K562 (cell line): ENCODE data around the gene DAPP1. TPM values are rescaled to one million over a fixed set of nuclear protein-coding genes. Genes with fewer than 3 reads are reported as not detected.
A peak's percentile ranks its signal among the peaks of the same experiment; 100 is the strongest.

Source experiments
- CBFB ChIP-seq: sonication (generic); formaldehyde crosslinking; IDR thresholded peaks from 2 replicates; pipeline ENCODE4 v1.4.0; 2020; ENCODE audit warnings: mild to moderate bottlenecking, missing genetic modification reagents
- CTCF ChIP-seq, 3 experiments: IDR thresholded peaks in 2 of 3; conservative IDR thresholded peaks in 1 of 3; 2 replicates each; pipeline ENCODE4 v1.5.1; 2011 to 2012; ENCODE audit warnings: low read length in 3 of 3, mild to moderate bottlenecking in 3 of 3, control low read depth in 2 of 3, improper control_type of control experiment in 1 of 3, inconsistent platforms in 1 of 3, low read depth in 1 of 3, mixed read lengths in 1 of 3, moderate library complexity in 1 of 3; ENCODE audit not compliant: insufficient read depth in 2 of 3
- E4F1 ChIP-seq: fragments of 250-450 bp; sonication (Bioruptor Pico); IDR thresholded peaks from 2 replicates; pipeline ENCODE4 v1.5.0; 2021; ENCODE audit warnings: mild to moderate bottlenecking, borderline replicate concordance
- EGR1 ChIP-seq: fragments of 450-650 bp; conservative IDR thresholded peaks from 2 replicates; pipeline ENCODE4 v1.6.1; 2017; ENCODE audit warnings: mild to moderate bottlenecking
- GTF2F1 ChIP-seq: IDR thresholded peaks from 2 replicates; pipeline ENCODE4 v1.6.1; 2011; ENCODE audit warnings: low read depth, low read length, improper control_type of control experiment
- HOMEZ ChIP-seq: fragments of 250-450 bp; sonication (Bioruptor Pico); IDR thresholded peaks from 2 replicates; pipeline ENCODE4 v1.4.0; 2020; ENCODE audit warnings: mild to moderate bottlenecking, moderate library complexity
- ID3 ChIP-seq, 2 experiments: fragments of 250-450 bp in 1 of 2; fragments of 450-650 bp in 1 of 2; sonication (Bioruptor Pico) in 1 of 2; IDR thresholded peaks; 2 replicates each; pipeline versions ENCODE4 v1.6.1 to v1.8.0; 2016 to 2021; ENCODE audit warnings: mild to moderate bottlenecking in 2 of 2, moderate library complexity in 2 of 2, missing compliant biosample characterization in 1 of 2, missing genetic modification characterization in 1 of 2
- JUND ChIP-seq, 2 experiments: IDR thresholded peaks; 2 replicates in 1 of 2; 3 replicates in 1 of 2; pipeline ENCODE4 v1.6.1; 2011; ENCODE audit warnings: borderline replicate concordance in 2 of 2, low read depth in 2 of 2, low read length in 2 of 2, improper control_type of control experiment in 1 of 2, missing biosample characterization in 1 of 2, missing genetic modification characterization in 1 of 2, missing genetic modification reagents in 1 of 2
- NR2C1 ChIP-seq, 2 experiments: fragments of 450-650 bp; IDR thresholded peaks; 2 replicates each; pipeline ENCODE4 v1.6.1; 2017; ENCODE audit warnings: mild to moderate bottlenecking in 2 of 2, antibody characterized with exemption in 1 of 2, inconsistent platforms in 1 of 2, missing compliant biosample characterization in 1 of 2, missing genetic modification characterization in 1 of 2
- RHOXF2B ChIP-seq: fragments of 250-450 bp; sonication (Bioruptor Pico); conservative IDR thresholded peaks from 2 replicates; pipeline ENCODE4 v1.5.1; 2021
- SIRT6 ChIP-seq: IDR thresholded peaks from one replicate; pipeline ENCODE4 v1.6.1; 2012; ENCODE audit warnings: low read depth, mild to moderate bottlenecking, control low read depth, inconsistent platforms, low read length, moderate library complexity
- SNIP1 ChIP-seq: fragments of 450-650 bp; IDR thresholded peaks from 2 replicates; pipeline ENCODE4 v1.7.1; 2017; ENCODE audit warnings: low read depth, mild to moderate bottlenecking
- STAT6 ChIP-seq: sonication (generic); formaldehyde crosslinking; IDR thresholded peaks from 2 replicates; pipeline ENCODE4 v1.8.1; 2023; ENCODE audit warnings: mild to moderate bottlenecking, missing genetic modification reagents
- TRIM24 ChIP-seq, 2 experiments: fragments of 450-650 bp; IDR thresholded peaks; 2 replicates each; pipeline ENCODE4 v1.6.1; 2016
- XRCC3 ChIP-seq: fragments of 450-650 bp; IDR thresholded peaks from 2 replicates; pipeline ENCODE4 v1.6.1; 2017; ENCODE audit warnings: mild to moderate bottlenecking, moderate library complexity
- ZFP1 ChIP-seq: fragments of 450-650 bp; formaldehyde crosslinking; IDR thresholded peaks from 2 replicates; pipeline ENCODE4 v1.4.0; 2020; ENCODE audit warnings: mild to moderate bottlenecking, mixed read lengths
- ZNF197 ChIP-seq: fragments of 200-800 bp; sonication (Bioruptor generic); IDR thresholded peaks from 2 replicates; pipeline ENCODE4 v1.6.1; 2016; ENCODE audit warnings: low read depth, missing genetic modification characterization, missing compliant biosample characterization
- ZNF316 ChIP-seq: fragments of 450-650 bp; IDR thresholded peaks from 2 replicates; pipeline ENCODE4 v1.6.1; 2016
- polyA plus RNA-seq, 8 experiments: library from polyadenylated mRNA; depleted of rRNA in 4 of 8; stranded (reverse) in 5 of 8; unstranded in 3 of 8; fragments of >200 nt; fragmentation: Nextera tagmentation in 2 of 8; fragmentation: Illumina TruSeq in 1 of 8; extraction: Ambion mirVana in 2 of 8; extraction: Trizol in 1 of 8; gene quantifications; 2 replicates each; pipeline versions ENCODE4 v1.2.1 to v1.2.3, GENCODE V29; 2011 to 2014; ENCODE audit warnings: inconsistent platforms in 1 of 8, missing spikeins in 1 of 8
- total RNA-seq, 7 experiments: library from RNA; depleted of rRNA in 6 of 7; stranded (reverse); fragments of >200 nt in 6 of 7; fragmentation: Illumina TruSeq in 2 of 7; extraction: Trizol in 2 of 7; gene quantifications; 2 replicates each; pipeline versions ENCODE4 v1.2.1 to v1.2.3, GENCODE V29; 2011 to 2021; ENCODE audit warnings: low replicate concordance in 1 of 7

DAPP1 gene
- total and polyA plus RNA-seq, 9 of the 15 experiments (the other 6 are each of a cell fraction or from before 2014, with no cell fraction given): 1.9 to 7.2 (median 3.6) TPM

- no peak for TF ChIP-seq E4F1
- TF ChIP-seq SIRT6: no peak
- TF ChIP-seq HOMEZ: no peak
- TF ChIP-seq TRIM24 (IDR thresholded peaks at IDR 0.05): no peak
- no peak for TF ChIP-seq ID3 (CRISPR knock-in tag; IDR thresholded peaks at IDR 0.05)
- no peak for TF ChIP-seq ID3 (tag; IDR thresholded peaks at IDR 0.05)
- TF ChIP-seq XRCC3: no peak
- TF ChIP-seq EGR1: no peak
- no peak for TF ChIP-seq GTF2F1
- TF ChIP-seq ZFP1 (CRISPR knock-in tag): no peak
- TF ChIP-seq JUND (IDR thresholded peaks at IDR 0.05; ENCODE audit: borderline replicate concordance, low read depth, low read length): 0 out of 2 replicates have a peak, but pooled peaks have one; percentile 13
- no peak for TF ChIP-seq JUND (tag; IDR thresholded peaks at IDR 0.05; ENCODE audit: borderline replicate concordance, low read depth, low read length)
- TF ChIP-seq ZNF316: no peak
- no peak for TF ChIP-seq SNIP1
- TF ChIP-seq CBFB (CRISPR knock-in tag): no peak
- no peak for TF ChIP-seq ZNF197
- no peak for TF ChIP-seq NR2C1 (IDR thresholded peaks at IDR 0.05)
- no peak for TF ChIP-seq NR2C1 (tag; IDR thresholded peaks at IDR 0.05)
- no peak for TF ChIP-seq STAT6 (CRISPR knock-in tag)
- TF ChIP-seq CTCF (IDR thresholded peaks at IDR 0.05 in 2 of 3, conservative IDR thresholded peaks at IDR 0.05 in 1 of 3; ENCODE audit: insufficient read depth in 2 of 3, low read depth in 1 of 3, low read length in 3 of 3): peak; percentile 56 to 88 (median 66); a peak in 5 of 6 replicates
- TF ChIP-seq RHOXF2B: no peak
These were observed 4.8 kb upstream of the DAPP1 start (continued) for GRCh38 chr4:99811850-99812249.
